Ovary (tissue), 10 donors: ENCODE data around the gene ACAP1. TPM values are rescaled to one million over a fixed set of nuclear protein-coding genes. Genes with fewer than 3 reads are reported as not detected.
A peak's percentile ranks its signal among the peaks of the same experiment; 100 is the strongest.

Experiments used
- DNase-seq, 5 donors: peaks; one replicate each; pipeline ENCODE4 v3.0.0-alpha.2; 2019 to 2020
- H3K27ac ChIP-seq, 2 donors: fragments of 200-600 bp; one replicate each; pipeline versions ENCODE4 v1.5.1 to v1.8.0; 2019 to 2022
- H3K27me3 ChIP-seq: fragments of 200-600 bp; one replicate; pipeline ENCODE4 v1.8.0; 2022
- H3K36me3 ChIP-seq: fragments of 200-600 bp; sonication (generic); one replicate; pipeline ENCODE4 v1.5.1; 2019
- H3K4me1 ChIP-seq: one replicate; pipeline ENCODE4 v1.8.1; 2013; ENCODE audit warnings: mild to moderate bottlenecking, moderate library complexity; ENCODE audit not compliant: insufficient read depth
- H3K4me3 ChIP-seq: fragments of 200-600 bp; sonication (generic); one replicate; pipeline ENCODE4 v1.5.1; 2017
- H3K9me3 ChIP-seq, 2 donors: fragments of 200-600 bp in 1 of 2; sonication (generic) in 1 of 2; one replicate each; pipeline versions ENCODE4 v1.5.1 to v1.8.1; 2013 to 2019; ENCODE audit warnings: mild to moderate bottlenecking in 1 of 2, moderate library complexity in 1 of 2
- EP300 ChIP-seq: sonication (generic); formaldehyde crosslinking; IDR thresholded peaks from one replicate; pipeline ENCODE4 v1.6.1; 2017; ENCODE audit warnings: antibody characterized with exemption
- POLR2A ChIP-seq: fragments of 450-650 bp; IDR thresholded peaks from one replicate; pipeline ENCODE4 v1.6.1; 2017; ENCODE audit warnings: antibody characterized with exemption, mild to moderate bottlenecking, moderate library complexity
- WGBS, 3 donors: extraction: QIAGEN DNeasy Blood & Tissue Kit in 1 of 3; methylation state at CpG; one replicate each; pipeline versions ENCODE4 v1.1.5 to v1.1.7; 2013 to 2017; 5-methylcytosine and 5-hydroxymethylcytosine counted together
- intact Hi-C, 4 donors: fragments of 100-400 bp; cut with DNase I; formaldehyde crosslinking; loops; one replicate each; pipeline versions ENCODE4 v1.11.0 to v1.15.1; 2022 to 2023
- long read RNA-seq, 3 donors: library from polyadenylated mRNA in 2 of 3; unstranded in 2 of 3; transcript quantifications; one replicate each; pipeline ENCODE4 v2.0.0 and lab custom pipeline, GENCODE V29; 2021 to 2026
- polyA plus RNA-seq, 2 donors: library from polyadenylated mRNA; stranded (reverse); fragments of 200-250 nt in 1 of 2; fragments of 350-450 nt in 1 of 2; fragmentation: Illumina TruSeq in 1 of 2; extraction: RNeasy Lipid Tissue Mini Kit (QIAGEN cat#74804) in 1 of 2; gene quantifications; one replicate each; pipeline ENCODE4 v1.2.3, GENCODE V29; 2013 to 2014
- total RNA-seq, 7 donors: library from RNA; depleted of rRNA in 2 of 7; stranded (reverse); fragments of >200 nt in 2 of 7; fragmentation: NEBNext Ultra II Directional in 3 of 7; extraction: Animal tissue kit (Norgen Biotek cat#: 25700) in 3 of 7; gene quantifications; one replicate each; pipeline versions ENCODE4 v1.1.0 to v1.2.4, GENCODE V29; 2016 to 2023
- TF ChIP-seq, protein P1 (sequence below), 3 donors: fragments of 450-650 bp in 2 of 3; fragments of 200-600 bp in 1 of 3; IDR thresholded peaks; one replicate each; pipeline versions ENCODE4 v1.5.1 to v1.8.0; 2016 to 2022; ENCODE audit warnings: antibody characterized with exemption in 3 of 3, mild to moderate bottlenecking in 1 of 3
- donor health status: DM: no; HTN: no; CAD: no; lungs with moderate emphysema.
- donor health status: DM: no; HTN: no; CAD: no.
- donor health status: Bipolar disorder and iron deficiency.
- donor health status: DM: yes; HTN: yes; CAD: no.
- donor health status: DM: no; HTN: no; CAD: no.
- donor health status: DM: yes; HTN: yes; CAD: no.

ACAP1 gene, protein sequence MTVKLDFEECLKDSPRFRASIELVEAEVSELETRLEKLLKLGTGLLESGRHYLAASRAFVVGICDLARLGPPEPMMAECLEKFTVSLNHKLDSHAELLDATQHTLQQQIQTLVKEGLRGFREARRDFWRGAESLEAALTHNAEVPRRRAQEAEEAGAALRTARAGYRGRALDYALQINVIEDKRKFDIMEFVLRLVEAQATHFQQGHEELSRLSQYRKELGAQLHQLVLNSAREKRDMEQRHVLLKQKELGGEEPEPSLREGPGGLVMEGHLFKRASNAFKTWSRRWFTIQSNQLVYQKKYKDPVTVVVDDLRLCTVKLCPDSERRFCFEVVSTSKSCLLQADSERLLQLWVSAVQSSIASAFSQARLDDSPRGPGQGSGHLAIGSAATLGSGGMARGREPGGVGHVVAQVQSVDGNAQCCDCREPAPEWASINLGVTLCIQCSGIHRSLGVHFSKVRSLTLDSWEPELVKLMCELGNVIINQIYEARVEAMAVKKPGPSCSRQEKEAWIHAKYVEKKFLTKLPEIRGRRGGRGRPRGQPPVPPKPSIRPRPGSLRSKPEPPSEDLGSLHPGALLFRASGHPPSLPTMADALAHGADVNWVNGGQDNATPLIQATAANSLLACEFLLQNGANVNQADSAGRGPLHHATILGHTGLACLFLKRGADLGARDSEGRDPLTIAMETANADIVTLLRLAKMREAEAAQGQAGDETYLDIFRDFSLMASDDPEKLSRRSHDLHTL
- total RNA-seq (1 to 10 TPM; 1.9 to 9.4 (median 5.5) TPM), polyA plus RNA-seq (1 to 10 TPM; 2.2 to 5.8 TPM)
- long read RNA-seq, donor 1, full-length matches to known transcripts, result 6 of 8 reads
- long read RNA-seq, donor 1, partial matches to known transcripts, result 1 of 8 reads
- long read RNA-seq, donor 1, other reads (novel, unspliced or antisense), result 1 of 8 reads
- long read RNA-seq, donor 2, full-length matches to known transcripts, result 8 of 8 reads
- long read RNA-seq, donor 2, partial matches to known transcripts, result 0 of 8 reads
- long read RNA-seq, donor 2, other reads (novel, unspliced or antisense), result 0 of 8 reads
- long read RNA-seq, donor 3, full-length matches to known transcripts, result 2 of 5 reads
- long read RNA-seq, donor 3, partial matches to known transcripts, result 0 of 5 reads
- long read RNA-seq, donor 3, other reads (novel, unspliced or antisense), result 3 of 5 reads

DNA sequence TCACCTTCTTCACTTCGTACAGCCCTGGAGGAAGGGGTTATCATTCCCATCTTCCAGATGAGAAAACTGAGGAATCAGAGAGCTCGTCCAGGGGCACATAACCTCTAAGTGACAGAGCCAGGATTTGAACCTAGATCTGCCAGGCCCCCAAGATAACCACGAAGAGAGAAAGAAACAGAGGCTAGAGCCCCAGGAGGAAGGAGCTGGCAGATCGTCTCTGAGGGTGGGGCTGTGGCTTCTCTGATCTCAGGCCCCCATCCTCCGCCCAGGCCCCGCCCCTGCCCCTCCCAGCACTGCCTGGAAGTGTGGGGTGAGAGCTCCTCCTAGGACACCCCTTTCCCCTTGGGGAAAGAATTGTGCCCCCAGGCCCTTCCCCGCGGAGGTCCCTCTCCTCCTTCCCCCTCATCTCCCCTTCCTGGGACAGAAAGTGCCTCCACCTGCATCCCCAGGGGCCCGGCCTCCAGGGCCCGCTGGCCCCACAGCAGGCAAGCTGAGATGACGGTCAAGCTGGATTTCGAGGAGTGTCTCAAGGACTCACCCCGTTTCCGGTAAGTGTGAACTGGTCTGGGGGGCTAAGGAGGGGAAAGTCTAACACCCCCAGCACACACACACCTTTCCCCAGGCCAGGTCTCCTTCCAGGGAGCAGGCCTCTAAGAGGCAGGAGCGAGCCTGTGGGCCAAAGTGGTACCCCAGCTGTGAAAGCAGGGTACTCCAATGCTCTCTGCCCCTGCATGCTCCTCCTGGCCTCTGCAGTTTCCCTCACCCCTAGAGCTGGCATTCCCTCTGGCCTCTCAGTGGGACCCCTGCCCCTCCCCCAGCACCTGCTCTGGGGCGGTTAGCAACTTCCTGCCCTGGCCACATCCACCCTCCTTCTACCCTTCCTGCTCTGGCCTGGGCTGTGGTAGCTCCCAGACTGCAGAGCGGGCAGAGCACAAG, at the start of gene ACAP1:
TSS of gene ACAP1 (plus strand) at position 290 of the 936 bp plus-strand sequence. CDS start at position 496, 206 bp downstream.
- no peak for TF ChIP-seq POLR2A
- TF ChIP-seq, protein P1, sequence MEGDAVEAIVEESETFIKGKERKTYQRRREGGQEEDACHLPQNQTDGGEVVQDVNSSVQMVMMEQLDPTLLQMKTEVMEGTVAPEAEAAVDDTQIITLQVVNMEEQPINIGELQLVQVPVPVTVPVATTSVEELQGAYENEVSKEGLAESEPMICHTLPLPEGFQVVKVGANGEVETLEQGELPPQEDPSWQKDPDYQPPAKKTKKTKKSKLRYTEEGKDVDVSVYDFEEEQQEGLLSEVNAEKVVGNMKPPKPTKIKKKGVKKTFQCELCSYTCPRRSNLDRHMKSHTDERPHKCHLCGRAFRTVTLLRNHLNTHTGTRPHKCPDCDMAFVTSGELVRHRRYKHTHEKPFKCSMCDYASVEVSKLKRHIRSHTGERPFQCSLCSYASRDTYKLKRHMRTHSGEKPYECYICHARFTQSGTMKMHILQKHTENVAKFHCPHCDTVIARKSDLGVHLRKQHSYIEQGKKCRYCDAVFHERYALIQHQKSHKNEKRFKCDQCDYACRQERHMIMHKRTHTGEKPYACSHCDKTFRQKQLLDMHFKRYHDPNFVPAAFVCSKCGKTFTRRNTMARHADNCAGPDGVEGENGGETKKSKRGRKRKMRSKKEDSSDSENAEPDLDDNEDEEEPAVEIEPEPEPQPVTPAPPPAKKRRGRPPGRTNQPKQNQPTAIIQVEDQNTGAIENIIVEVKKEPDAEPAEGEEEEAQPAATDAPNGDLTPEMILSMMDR (IDR thresholded peaks at IDR 0.05), result no peak
- no peak for TF ChIP-seq EP300
- H3K27ac ChIP-seq, result no peak within 1 kb of the TSS
- peak in 1 of 5 donors; percentile 14 for DNase-seq
- H3K4me1 ChIP-seq, result no peaks in the 10 kb centered on the region
- 33 to 37% (median 33%) methylated on average over 14 to 17 of the region's 17 CpGs for WGBS, 3 donors
- H3K9me3 ChIP-seq, result no peaks in the 10 kb centered on the region
- no peaks in the 10 kb centered on the region for H3K36me3 ChIP-seq
- H3K27me3 ChIP-seq, result no peaks in the 10 kb centered on the region
- no peak within 1 kb of the TSS for H3K4me3 ChIP-seq
- intact Hi-C loops, result no loop called here

DNA sequence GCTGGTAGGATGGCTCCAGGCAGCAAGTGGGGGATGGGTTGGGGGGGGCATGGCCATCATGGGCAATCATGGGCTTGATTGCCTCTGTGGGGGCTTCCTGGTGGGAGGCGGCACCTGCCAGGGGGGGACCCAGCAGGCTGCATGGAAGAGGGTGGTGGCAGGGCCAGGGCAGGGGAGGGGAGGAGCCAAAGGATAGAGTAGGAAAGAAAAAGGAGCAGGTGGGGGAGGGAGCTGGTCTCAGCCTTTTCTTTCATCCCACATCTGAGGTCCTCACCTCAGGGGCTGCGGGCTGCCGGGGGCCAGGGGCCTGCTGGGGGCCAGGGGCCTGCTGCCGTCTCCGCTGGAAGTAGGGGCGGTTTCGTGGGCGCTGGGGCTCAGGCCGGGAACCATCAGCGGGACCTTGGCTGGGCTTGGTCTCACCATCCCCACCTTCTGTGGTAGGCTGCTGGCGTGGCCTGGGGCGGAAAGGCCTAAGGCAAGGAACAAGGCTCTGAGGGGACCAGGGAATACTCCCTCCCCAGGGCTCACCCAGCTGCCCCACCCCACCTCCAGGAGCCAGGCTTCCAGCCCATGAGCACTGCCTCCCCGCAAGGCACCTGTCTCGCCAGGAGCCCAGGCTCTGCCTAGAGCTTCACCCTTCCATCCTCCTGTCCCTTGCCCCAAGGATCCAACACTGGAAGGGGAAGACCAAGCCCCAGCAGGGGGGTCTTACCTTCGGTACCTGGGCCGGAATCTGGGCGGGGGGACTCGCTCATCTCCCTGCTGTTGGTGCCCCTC, 46.9 kb upstream of the ACAP1 start:
- no peaks in the 10 kb centered on the region for H3K9me3 ChIP-seq
- intact Hi-C loops, result loop anchor here in 1 of 4 donors (5.0 kb wide), 1 partner anchor 247 kb away; the partner anchor contains the start of gene SLC16A11
- no peaks in the 10 kb centered on the region for H3K36me3 ChIP-seq
- no peak overlapping the region for H3K27ac ChIP-seq
- no peak for DNase-seq
- no peak overlapping the region for H3K4me3 ChIP-seq
- 67 to 74% (median 68%) methylated on average over 18 of the region's 18 CpGs for WGBS, 3 donors
- no peak for TF ChIP-seq POLR2A
- TF ChIP-seq EP300, result no peak
- TF ChIP-seq, protein P1 (IDR thresholded peaks at IDR 0.05), result no peak
- H3K4me1 ChIP-seq, result peaks cover 5% of the 10 kb centered on the region
- H3K27me3 ChIP-seq, result no peaks in the 10 kb centered on the region

DNA sequence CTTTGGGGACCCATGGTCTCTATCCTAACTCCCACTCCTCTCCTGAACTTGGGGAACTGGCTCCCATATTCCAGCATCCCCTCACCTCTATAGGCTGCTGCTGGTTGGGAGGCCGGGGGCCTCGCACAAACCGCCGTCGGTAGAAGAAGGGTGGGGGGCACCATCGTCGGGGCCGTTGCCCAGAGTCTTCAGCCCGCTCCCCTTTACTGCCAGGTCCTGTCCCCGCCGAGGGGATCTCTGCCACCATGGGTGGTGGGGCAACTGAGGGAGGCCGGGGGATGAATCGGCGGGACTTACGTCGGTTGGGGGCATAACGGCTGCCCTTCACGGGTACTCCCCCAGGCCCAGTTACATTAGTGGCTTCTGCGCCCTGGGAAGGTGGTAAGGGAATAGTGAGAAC, 46.2 kb upstream of the ACAP1 start:
- no peak overlapping the region for H3K4me3 ChIP-seq
- TF ChIP-seq EP300 (no peak), POLR2A (no peak)
- TF ChIP-seq, protein P1 (IDR thresholded peaks at IDR 0.05), result no peak
- DNase-seq, result no peak
- intact Hi-C loops, result loop anchor here in 1 of 4 donors (5.0 kb wide), 1 partner anchor 248 kb away; the partner anchor contains the start of gene SLC16A11
- no peak overlapping the region for H3K27ac ChIP-seq
- peaks cover 3% of the 10 kb centered on the region for H3K27me3 ChIP-seq
- no peaks in the 10 kb centered on the region for H3K9me3 ChIP-seq
- WGBS, 3 donors, result 83 to 89% (median 88%) methylated on average over 19 of the region's 19 CpGs
- peaks cover 8% of the 10 kb centered on the region for H3K4me1 ChIP-seq
- H3K36me3 ChIP-seq, result no peaks in the 10 kb centered on the region
